PFSK-1 (cell line): ENCODE data around the gene ZDHHC14.

Experiments
- FOXP2 ChIP-seq: optimal IDR thresholded peaks from 2 replicates; pipeline ENCODE3; 2011; ENCODE audit warnings: borderline replicate concordance, control low read depth, inconsistent platforms; ENCODE audit not compliant: insufficient read depth; ENCODE audit errors: extremely low read length, extremely low read depth
- POLR2AphosphoS5 ChIP-seq: IDR thresholded peaks from 2 replicates; pipeline ENCODE4 v1.6.1; 2012; ENCODE audit warnings: low read depth, mild to moderate bottlenecking, control low read depth, low read length, moderate library complexity
- SIN3A ChIP-seq: IDR thresholded peaks from 2 replicates; pipeline ENCODE4 v1.6.1; 2012; ENCODE audit warnings: mild to moderate bottlenecking, low read length, moderate library complexity, borderline replicate concordance; ENCODE audit not compliant: insufficient read depth
- TAF1 ChIP-seq: IDR thresholded peaks from 2 replicates; pipeline ENCODE4 v1.6.1; 2012; ENCODE audit warnings: low read length, control low read depth, borderline replicate concordance; ENCODE audit not compliant: insufficient read depth
- TF ChIP-seq, protein P1 (sequence below), 2 experiments: IDR thresholded peaks; 2 replicates each; pipeline versions ENCODE4 v1.6.1 to v1.8.0; 2011 to 2012; ENCODE audit warnings: low read depth in 2 of 2, low read length in 2 of 2, control low read depth in 1 of 2, inconsistent platforms in 1 of 2, mild to moderate bottlenecking in 1 of 2, moderate library complexity in 1 of 2; ENCODE audit not compliant: insufficient read depth in 1 of 2

Gene ZDHHC14

GRCh38 chr6:157471077-157471686, 90.2 kb downstream of the ZDHHC14 start:
- TF ChIP-seq POLR2AphosphoS5 (no peak), SIN3A (no peak), TAF1 (no peak), FOXP2 (no peak)
- TF ChIP-seq, protein P1, sequence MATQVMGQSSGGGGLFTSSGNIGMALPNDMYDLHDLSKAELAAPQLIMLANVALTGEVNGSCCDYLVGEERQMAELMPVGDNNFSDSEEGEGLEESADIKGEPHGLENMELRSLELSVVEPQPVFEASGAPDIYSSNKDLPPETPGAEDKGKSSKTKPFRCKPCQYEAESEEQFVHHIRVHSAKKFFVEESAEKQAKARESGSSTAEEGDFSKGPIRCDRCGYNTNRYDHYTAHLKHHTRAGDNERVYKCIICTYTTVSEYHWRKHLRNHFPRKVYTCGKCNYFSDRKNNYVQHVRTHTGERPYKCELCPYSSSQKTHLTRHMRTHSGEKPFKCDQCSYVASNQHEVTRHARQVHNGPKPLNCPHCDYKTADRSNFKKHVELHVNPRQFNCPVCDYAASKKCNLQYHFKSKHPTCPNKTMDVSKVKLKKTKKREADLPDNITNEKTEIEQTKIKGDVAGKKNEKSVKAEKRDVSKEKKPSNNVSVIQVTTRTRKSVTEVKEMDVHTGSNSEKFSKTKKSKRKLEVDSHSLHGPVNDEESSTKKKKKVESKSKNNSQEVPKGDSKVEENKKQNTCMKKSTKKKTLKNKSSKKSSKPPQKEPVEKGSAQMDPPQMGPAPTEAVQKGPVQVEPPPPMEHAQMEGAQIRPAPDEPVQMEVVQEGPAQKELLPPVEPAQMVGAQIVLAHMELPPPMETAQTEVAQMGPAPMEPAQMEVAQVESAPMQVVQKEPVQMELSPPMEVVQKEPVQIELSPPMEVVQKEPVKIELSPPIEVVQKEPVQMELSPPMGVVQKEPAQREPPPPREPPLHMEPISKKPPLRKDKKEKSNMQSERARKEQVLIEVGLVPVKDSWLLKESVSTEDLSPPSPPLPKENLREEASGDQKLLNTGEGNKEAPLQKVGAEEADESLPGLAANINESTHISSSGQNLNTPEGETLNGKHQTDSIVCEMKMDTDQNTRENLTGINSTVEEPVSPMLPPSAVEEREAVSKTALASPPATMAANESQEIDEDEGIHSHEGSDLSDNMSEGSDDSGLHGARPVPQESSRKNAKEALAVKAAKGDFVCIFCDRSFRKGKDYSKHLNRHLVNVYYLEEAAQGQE (IDR thresholded peaks at IDR 0.05; ENCODE audit: insufficient read depth in 1 of 2, low read depth in 2 of 2, low read length in 2 of 2), result no peak

DNA sequence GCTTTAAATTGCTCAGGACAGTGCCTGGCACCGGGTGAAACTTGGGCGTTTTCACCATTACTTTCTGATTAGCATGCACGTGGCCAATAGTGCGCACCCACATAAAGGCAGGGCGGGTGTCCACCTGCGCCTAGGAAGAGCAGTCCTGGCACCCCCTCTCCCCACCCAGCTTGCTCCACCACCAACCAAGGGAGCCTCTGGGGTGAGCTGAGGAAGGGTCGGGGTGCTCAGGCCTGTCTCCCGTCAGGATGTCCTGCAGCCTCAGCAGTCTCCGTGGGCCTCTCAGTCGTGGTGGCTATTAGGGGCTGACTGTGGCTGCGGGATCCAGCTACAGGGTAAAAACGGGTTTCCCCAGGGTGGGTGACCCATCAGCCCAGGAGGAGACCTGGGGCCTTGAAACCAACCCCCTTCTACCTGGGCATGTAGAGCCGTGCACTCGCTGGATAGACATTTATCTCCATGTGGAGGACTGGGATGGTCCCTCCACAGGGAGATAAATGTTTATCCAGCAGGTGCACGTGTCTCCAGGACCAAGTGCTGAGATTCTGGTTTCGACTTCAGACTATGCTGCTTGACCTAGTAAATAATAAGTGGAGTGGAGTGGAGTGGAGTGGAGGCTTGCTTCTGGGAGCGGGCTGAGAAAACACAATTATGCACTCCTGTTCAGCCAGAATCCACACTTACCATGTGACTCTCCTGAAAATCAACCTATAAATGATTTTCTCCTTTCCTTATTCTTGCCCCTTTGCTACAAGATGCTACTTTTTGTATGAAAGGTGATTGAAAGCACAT, 91.1 kb downstream of the ZDHHC14 start:
- TF ChIP-seq SIN3A, result no peak
- TF ChIP-seq TAF1, result no peak
- TF ChIP-seq FOXP2, result no peak
- no peak for TF ChIP-seq POLR2AphosphoS5
- TF ChIP-seq, protein P1 (IDR thresholded peaks at IDR 0.05; ENCODE audit: insufficient read depth in 1 of 2, low read depth in 2 of 2, low read length in 2 of 2), result no peak

- TF ChIP-seq TAF1 (no peak), POLR2AphosphoS5 (no peak), FOXP2 (no peak), SIN3A (no peak)
- TF ChIP-seq, protein P1 (IDR thresholded peaks at IDR 0.05; ENCODE audit: insufficient read depth in 1 of 2, low read depth in 2 of 2, low read length in 2 of 2), result no peak
Measured at GRCh38 chr6:157476797-157477196, 95.8 kb downstream of the ZDHHC14 start.

GRCh38 chr6:157478926-157479325, 97.9 kb downstream of the ZDHHC14 start:
- TF ChIP-seq, protein P1 (IDR thresholded peaks at IDR 0.05; ENCODE audit: insufficient read depth in 1 of 2, low read depth in 2 of 2, low read length in 2 of 2), result no peak
- no peak for TF ChIP-seq SIN3A
- TF ChIP-seq TAF1, result no peak
- TF ChIP-seq POLR2AphosphoS5, result no peak
- no peak for TF ChIP-seq FOXP2
